ENCODE data around the gene SPTBN5.

- TF ChIP-seq POLR2A (IDR thresholded peaks at IDR 0.05) (no peak), CTCF (IDR thresholded peaks at IDR 0.05) (no peak)
Measured at GRCh38 chr15:41851167-41851523, 42.7 kb downstream of the SPTBN5 start.
